Activated CD4-positive, CD25-positive, alpha-beta regulatory T cell treated with anti-CD3 and anti-CD28 coated beads, Interleukin-2, amount 50 U/mL, for 16 hours (primary cell): Measurements from ENCODE around the gene STK16.
"Not testable (repeated sequence)": the region's sequence is repeated elsewhere in the genome, so short reads cannot be mapped to it uniquely, and the experiment has no call there.

ENCODE experiments used
- DNase-seq: peaks from one replicate; pipeline ENCODE4 v3.0.0-alpha.2; 2020; ENCODE audit warnings: low read depth, low spot score

The STK16 gene

GRCh38 chr2:219243291-219243761, 2.0 kb upstream of the STK16 start:
- no peak for DNase-seq

DNA sequence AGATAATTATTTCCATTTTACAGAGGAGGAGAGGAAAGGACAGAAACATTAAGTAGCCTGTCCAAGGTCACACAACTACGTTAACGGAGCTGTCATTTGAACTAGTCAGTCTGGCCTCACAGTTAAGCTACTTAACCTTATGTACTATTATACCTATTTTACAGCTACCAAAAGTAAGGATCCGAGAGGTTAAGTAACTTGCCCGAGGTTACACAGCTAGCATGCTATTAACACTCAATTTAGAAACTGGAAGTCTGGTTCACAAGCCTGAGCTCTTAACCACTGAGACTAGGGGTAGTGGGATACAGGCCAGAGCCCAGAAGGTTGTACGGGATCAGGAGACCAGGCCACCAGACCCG, 511 bp upstream of the STK16 start:
- DNase-seq: no peak

DNA sequence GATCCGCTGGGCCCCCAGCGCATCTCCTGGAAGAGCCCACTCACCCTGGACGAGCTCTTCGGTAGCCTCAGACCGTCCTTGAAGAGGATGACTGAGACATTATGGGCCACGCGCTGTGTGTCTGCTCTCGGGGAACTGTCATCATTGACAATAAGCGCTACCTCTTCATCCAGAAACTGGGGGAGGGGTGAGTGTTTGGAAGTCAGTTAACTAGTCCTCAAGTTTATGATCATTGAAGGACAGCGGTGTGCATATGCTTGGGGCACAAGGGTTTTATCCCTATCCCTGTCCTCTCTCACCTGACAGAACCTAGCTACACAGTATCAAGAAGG, 586 bp downstream of the STK16 start:
- DNase-seq: no peak

- no peak for DNase-seq
Measured at GRCh38 chr2:219246559-219246958, 1.3 kb downstream of the STK16 start.

DNA sequence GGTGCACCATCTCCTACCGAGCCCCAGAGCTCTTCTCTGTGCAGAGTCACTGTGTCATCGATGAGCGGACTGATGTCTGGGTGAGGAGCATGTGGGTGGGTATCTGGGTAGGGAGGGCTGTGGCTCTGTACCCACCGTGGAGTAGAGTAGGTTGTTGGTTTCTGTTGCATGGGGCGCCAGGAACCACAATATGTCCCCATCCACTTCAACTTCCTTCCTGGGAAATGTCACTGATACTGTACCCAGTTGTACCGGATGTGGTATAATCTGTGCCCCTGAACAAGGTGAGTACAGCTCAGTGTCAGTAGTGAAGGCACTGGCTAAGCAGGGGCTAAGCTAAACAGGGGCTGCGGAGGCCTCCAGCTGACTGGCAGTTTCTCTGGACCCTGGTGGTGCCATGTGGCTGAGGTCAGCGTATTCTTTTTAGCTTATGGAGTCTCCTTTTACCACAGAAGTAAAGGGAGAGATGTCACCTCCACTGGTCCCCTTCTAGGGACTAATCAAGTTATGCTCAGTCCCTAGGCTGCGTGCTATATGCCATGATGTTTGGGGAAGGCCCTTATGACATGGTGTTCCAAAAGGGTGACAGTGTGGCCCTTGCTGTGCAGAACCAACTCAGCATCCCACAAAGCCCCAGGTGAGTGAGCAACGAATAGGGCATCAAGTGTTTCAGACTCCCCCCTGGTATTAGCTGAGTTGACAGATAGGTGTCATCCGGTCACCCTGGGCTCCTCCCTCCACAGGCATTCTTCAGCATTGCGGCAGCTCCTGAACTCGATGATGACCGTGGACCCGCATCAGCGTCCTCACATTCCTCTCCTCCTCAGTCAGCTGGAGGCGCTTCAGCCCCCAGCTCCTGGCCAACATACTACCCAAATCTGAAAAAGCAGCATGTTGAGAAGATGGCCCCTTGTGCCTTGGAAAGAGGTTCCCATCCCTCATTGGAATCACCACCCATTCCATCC, 2.7 kb downstream of the STK16 start:
- peak; percentile 42 for DNase-seq

DNA sequence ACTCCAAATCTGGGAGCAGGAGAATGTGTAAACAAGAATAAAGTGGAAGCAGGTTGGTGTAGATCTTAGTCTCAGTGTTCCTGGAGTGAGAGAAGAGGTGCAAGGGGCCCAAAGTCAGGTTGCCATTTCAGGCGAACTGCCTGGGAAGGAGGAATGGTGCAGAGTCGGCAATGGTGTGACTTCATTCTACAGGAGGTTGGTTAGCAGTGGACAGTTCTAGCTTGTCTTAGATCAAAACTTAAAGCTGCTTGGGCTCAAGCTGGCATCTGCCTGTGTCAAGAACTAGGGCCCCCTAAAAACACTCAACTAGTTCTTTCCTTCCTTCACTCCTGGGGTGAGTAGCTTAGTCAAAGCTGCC, 3.5 kb downstream of the STK16 start:
- no peak for DNase-seq

GRCh38 chr2:219249203-219249980, 4.1 kb downstream of the STK16 start:
- no peak for DNase-seq

DNA sequence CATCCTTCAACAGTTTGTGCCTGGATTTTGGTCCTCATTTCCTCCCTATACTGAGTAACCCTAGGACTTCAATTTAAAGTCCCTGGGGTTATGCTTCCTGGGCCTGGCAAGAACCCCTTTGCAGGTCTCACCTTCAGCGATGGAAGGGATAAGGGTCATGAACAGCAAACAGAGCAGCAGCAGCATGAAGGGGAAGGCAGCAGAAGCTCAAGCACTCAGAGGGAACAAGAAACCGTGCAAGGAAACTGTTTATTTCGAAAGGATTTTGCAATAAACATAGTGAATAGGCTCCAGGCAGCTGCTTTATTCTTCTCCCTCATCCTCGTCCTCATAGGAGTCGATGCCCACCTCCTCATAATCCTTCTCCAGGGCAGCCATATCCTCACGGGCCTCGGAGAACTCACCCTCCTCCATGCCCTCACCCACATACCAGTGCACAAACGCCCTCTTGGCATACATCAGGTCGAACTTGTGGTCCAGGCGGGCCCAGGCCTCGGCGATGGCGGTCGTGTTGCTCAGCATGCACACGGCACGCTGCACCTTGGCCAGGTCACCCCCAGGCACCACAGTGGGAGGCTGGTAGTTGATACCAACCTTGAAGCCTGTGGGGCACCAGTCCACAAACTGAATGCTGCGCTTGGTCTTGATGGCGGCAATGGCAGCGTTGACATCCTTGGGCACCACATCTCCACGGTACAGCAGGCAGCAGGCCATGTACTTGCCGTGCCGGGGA, 4.9 kb downstream of the STK16 start:
- DNase-seq: no peak

DNA sequence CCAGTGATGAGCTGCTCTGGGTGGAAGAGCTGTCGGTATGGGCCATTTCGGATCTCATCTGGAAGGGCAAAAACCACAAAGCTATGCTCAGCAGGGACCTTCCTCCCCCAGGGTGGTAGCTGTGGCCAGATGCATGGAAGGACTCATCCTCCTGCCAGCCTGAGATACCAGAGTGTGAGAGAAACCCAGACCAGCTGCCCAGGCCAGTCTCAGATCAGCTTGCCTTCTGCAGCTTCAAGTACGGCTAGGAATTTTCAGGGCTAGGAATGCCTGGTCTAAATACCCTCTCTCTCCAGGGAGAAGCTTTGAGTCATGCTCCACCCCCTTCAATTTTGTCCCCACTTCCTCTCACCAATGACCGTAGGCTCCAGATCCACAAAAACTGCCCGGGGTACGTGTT, 6.4 kb downstream of the STK16 start:
- DNase-seq: no peak

DNA sequence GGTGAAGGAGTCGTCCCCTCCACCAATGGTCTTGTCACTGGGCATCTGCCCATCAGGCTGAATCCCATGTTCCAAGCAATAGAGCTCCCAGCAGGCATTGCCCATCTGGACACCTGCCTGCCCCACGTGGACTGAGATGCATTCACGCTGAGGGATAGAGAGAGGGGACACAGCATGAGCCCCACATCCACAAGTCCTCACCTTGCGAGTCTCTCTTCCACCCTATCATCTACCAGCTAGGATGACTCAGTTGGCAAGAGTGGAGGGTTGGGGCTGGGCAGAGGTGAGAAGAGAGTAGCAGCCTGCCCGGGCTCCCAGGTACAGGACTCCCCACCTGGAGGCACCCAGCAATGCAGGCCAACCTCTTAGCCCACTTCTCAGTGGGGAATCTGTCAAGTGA, 6.8 kb downstream of the STK16 start:
- DNase-seq: no peak

GRCh38 chr2:219252570-219252899, 7.3 kb downstream of the STK16 start:
- no peak for DNase-seq

DNA sequence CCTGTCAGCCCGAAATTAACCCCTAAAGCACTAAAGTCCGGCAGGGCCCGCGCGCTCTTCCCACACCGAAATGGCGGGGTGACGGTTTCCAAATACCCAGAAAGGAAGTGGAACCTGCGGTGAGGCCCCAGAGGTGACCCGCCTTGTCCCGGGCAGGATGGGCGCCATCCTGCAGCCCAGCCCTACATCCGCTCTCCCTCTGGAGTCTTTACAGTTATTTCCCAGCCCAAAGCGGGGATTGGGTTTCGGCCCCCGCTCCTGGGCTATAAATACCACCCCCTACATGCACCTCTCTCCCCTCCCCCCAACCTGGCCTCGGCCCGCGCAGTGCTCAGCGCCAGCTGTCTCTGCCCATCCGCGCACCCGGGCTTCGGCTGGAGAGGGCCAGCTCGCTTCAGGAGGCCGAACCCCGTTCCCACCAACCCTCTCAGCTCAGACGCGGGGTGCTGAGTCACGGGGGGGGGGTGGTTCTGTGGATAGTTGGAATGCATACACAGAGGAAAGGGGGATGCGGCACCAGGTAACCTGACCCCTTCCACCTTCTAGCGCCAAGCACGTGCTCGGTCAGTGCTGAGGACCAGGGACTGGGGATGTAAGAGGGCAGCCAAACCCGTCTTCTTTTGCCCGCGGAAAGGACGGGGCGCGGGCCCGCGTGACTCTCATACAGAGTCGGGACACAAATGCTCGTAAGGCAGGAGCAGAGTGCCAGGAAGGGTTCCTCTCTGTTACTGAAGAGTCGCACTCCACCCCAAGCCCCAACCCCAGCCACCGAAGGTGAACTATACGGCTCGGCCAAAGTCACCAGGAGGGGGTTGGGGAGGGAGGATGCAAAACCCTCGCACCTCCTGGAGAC, 7.8 kb downstream of the STK16 start, which contains the start of gene TUBA4B:
Gene TUBA4B (plus strand): TSS at position 344 of the 853 bp plus-strand sequence. CDS start 165 bp downstream, at position 509.
- no peak for DNase-seq

DNA sequence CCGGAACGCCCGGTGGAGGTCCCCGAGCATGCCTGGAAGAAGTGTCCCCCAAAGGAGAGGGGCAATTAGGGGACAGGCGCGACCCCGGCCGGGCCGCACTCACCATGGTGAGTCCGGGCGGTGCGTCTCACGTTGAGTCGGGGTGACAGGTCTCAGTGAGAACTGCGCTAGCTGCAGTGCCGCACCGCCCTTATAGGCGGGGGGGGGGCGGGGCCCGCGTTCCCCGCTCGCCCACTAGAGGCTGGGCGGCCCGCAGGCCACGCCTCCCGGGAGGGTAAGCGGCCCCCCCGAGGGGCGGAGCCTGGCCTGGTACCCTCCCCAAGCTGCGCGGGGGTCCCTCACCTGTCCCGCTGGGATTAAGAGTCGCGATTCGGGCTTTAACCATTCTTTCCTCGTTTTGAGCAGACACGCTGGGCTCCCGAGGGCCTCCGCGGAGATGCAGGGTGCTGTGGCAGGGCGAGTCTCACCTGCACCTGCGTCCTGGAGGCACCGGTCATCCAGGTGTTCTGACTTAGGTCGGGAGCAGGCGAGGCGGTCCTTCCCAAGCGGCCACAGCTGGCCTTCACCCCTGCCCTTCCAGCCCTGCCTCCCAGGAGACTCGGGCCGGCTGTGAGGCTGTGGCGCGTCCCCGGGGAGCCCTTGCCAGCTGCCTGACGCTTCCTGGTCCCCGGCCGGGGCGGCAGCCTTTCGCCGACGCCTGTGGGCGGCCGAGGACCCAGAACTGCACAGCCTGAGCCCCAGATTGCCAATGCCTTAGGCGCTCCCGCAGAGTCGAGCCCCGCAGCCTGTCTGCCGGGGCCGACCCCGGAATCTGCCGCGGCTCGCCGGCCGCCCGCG, 8.7 kb downstream of the STK16 start, which contains the start of gene TUBA4A:
Gene TUBA4A (minus strand): TSS at position 166 of the 837 bp plus-strand sequence. CDS start 60 bp downstream, at position 106.
- DNase-seq: peak; percentile 81

- DNase-seq: no peak
Measured at GRCh38 chr2:219254590-219255201, 9.4 kb downstream of the STK16 start.

GRCh38 chr2:219258942-219259341, 13.7 kb downstream of the STK16 start:
- DNase-seq: not testable (repeated sequence)

DNA sequence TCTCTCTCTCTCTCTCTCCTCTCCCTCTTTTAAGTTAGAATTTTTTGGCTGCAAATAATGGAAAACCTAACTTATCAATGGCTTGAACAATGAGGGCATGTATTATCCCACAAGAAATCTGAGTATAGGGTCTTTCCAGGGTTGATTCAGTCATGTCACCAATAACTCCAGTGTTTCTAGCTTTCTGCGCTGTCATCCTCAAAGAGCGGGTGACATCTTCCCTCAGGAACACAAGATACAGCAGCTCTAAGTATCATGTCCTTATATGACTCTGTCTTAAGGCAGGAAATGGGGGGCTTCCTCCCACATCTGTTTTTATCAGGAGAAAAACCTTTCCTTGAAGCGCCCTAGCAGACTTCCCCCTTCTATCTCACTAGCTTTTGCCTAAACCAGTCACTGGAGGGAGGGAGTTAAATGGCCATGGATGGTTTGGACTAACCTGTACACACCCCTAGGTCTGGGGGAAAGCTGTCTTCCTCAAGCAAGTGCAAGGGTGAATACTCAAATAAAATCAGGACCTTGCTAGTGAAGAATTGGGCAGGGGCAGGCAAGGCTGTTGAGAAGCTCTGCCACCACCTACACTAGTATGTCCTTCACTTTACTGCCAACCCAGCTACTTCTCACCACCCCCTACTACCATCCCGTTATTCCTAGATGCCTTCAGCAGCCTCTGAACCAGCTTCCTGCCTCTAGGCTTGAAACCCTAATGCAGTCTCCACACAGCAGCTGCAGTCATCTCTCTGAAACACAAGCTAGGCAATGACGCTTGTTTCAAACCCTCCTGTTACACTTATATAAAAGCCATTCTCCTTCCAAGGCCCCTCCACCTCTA, 16.0 kb downstream of the STK16 start:
- no peak for DNase-seq

DNA sequence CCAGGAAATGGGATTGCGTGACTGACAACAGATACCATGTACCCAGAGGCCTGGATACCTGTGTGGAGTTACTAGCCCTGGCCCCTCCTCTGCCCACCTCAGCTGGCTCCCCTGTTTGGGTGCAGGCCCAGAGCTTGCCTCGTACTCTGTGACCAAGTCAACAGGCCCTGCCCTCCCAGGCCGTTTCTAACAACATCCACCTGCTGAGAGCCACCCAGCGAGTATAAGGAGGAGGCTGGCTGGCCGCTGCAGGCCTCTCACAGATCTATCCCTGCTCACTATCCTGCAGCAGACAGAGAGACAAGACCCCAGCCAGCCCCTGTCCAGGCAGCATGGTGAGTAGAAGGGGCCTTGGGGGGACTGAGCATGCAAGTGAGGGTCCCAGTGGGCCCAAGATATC, 21.0 kb downstream of the STK16 start:
- no peak for DNase-seq

GRCh38 chr2:219266886-219267285, 21.6 kb downstream of the STK16 start:
- DNase-seq: no peak

DNA sequence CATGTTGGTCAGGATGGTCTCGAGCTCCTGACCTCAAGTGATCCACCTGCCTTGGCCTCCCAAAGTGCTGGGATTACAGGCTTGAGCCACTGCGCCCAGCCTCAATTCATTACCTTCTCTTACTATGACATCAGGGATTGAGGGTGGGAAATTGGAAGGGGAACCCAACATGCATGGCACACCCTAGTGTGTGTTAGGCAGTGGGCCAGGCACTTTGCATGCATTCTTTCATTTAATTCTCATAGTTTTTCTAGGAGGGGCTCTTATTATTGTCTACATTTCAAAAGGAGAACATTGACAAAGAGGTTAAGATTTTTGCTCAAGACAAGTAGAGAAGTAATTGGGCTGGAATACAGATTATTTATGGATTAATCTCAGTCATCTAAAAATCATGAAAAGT, 23.0 kb downstream of the STK16 start:
- DNase-seq: no peak
